ENCODE measurements around the gene TMX1.
"Not testable (repeated sequence)": the region's sequence is repeated elsewhere in the genome, so short reads cannot be mapped to it uniquely, and the experiment has no call there.

TMX1 gene, protein sequence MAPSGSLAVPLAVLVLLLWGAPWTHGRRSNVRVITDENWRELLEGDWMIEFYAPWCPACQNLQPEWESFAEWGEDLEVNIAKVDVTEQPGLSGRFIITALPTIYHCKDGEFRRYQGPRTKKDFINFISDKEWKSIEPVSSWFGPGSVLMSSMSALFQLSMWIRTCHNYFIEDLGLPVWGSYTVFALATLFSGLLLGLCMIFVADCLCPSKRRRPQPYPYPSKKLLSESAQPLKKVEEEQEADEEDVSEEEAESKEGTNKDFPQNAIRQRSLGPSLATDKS

DNA sequence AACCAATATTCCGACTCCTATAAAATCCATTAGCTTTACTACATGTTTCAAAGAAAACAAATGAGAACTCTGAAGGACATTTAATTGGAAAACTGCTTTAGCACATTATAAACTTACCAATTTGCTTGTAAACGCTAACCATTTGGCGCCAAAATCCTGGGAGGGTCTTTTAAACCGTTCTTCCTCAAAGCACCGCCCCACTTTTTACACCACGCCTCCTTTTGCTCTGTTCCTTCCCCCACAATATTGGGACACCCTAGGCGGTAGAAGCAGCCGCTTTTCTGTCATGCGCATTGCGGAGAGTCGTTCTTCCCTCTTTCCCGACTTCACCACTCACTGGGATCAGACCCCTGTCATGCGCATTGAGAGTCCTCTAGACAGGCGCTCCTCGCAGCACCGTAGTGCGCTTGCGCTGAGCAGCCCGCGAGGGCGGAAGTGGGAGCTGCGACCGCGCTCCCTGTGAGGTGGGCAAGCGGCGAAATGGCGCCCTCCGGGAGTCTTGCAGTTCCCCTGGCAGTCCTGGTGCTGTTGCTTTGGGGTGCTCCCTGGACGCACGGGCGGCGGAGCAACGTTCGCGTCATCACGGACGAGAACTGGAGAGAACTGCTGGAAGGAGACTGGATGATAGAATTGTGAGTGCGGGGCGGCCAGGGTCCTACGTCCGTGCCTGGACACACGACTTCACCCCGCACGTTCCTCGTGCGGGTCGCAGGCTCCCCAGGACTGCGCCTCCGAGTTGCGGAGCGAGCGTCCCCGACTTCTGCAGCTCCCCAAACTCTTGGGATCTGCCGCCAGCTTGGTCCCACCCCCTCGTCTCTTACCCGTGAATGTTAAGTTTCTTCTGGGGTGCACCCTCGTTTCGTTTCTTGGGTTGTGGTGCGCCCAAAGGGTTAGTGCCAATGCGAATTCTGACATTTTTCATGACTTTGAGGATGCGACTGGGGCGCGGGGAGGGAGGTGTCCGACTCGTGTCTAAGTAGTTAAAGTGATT lies at the start of gene TMX1:
Gene TMX1 (plus strand): TSS at position 435 of the 991 bp plus-strand sequence. CDS start 46 bp downstream, at position 481.
- DNase-seq: peak; percentile 68 to 98 (median 92)

GRCh38 chr14:51201890-51202289 lies 38.2 kb upstream of the TMX1 start:
- no peak for DNase-seq

DNA sequence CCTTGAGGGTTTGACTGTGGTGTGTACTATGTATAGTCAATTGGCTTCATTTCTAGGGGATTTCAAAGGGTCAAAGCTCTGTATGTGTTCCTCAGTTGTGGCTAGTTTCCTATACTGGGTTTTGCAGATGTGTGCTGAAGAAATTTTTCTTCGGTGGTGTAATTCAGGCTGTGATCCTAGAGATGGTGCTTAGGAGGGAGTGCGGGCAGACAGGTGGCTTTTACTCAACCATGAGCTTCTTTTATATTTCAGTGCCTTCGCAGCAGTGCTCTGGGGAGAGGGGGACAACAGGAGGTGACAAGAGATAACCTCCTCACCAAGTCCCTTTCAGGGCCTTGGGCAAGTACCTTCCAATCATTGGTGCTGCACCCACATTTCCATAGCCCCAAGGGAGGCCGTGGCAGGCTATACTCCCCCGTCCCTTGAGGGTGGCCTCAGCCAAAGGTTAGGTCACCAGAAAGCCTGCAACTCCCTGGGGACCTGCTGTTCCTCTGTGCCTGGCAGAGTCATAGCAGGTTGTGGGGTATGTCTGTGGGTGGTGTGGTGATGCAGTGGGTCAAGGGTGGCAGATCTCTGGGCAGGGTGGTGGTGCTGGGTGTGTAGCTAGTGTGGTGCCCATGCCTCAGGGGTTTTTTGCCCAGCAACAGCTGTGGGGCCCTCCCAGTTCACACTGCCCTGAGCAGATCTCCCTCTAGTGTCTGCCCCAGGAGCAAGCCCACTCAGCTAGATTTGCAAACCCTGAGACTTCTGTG lies 37.0 kb upstream of the TMX1 start:
- no peak for DNase-seq

GRCh38 chr14:51203881-51204280 lies 36.2 kb upstream of the TMX1 start:
- DNase-seq: no peak

- no peak for DNase-seq
Observed at GRCh38 chr14:51205486-51205885, 34.6 kb upstream of the TMX1 start.

- no peak for DNase-seq
Observed at GRCh38 chr14:51206462-51206861, 33.6 kb upstream of the TMX1 start.

- DNase-seq: no peak
Observed at GRCh38 chr14:51207621-51208020, 32.4 kb upstream of the TMX1 start.

DNA sequence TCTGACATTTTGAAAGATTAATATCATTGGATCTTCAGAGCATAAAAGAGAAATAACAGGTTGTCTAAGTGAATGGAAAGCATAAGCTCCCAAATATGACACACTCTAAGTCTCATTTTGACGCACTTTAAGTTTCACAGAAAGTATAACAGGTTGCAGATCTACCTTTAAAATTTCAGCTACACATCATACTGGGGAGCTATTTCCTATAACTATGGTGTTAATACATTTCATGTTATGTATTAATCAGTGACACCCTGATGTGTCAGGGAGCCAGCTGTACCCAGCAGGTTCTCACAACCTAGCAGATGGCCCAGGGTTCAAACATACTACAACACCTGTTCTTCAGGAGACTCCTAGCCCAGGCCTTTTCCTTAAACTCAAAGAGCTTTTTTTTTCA lies 31.1 kb upstream of the TMX1 start:
- no peak for DNase-seq

DNA sequence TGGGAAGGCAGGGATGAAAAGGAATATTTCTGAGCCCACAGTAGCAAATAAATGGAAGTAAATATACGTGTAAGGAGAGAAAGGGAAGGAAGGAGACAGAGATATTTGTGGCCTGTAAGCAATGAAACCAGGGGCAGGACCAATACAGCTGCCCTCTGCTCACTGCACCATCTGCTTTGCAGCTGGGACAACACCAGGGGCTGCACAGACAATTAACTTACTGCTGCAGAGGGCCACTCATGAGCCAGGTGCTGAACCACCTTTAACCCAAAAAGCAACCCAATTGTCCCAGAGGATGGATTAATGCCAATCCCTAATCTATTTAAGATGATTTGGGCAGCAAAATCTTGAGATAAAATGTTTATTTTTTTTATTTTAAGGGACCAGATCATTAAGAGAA lies 30.6 kb upstream of the TMX1 start:
- DNase-seq: no peak

- no peak for DNase-seq
Observed at GRCh38 chr14:51210594-51210993, 29.5 kb upstream of the TMX1 start.

- no peak for DNase-seq
Observed at GRCh38 chr14:51211149-51211548, 28.9 kb upstream of the TMX1 start.

- peak in 1 of 51 donors; percentile 4 for DNase-seq
Observed at GRCh38 chr14:51216602-51217001, 23.4 kb upstream of the TMX1 start.

GRCh38 chr14:51219473-51220448 lies 20.3 kb upstream of the TMX1 start:
- DNase-seq: peak in 1 of 51 donors; percentile 66

GRCh38 chr14:51223463-51223862 lies 16.6 kb upstream of the TMX1 start:
- DNase-seq: not testable (repeated sequence)

DNA sequence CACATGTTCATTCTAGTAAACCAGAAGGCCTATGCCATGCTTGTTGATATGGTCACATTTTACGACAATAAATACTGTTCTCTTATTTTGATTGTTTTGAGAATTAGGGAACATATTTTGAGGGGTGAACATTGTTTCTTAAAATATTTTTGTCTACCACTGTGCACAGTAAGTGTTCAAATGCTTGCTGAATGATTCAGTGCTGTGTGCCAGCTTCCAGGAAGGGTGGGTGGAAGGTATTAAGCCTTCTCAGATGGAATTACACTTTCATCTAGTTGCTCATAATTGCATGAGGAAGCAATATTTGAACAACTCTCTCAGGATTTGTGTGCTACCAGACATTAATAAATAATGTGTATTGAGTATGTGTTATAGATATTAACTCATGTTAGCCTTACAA lies 15.5 kb upstream of the TMX1 start:
- DNase-seq: peak in 1 of 51 donors; percentile 7

- no peak for DNase-seq
Observed at GRCh38 chr14:51225751-51226150, 14.3 kb upstream of the TMX1 start.

GRCh38 chr14:51228391-51228790 lies 11.7 kb upstream of the TMX1 start:
- DNase-seq: no peak

GRCh38 chr14:51228890-51229289 lies 11.2 kb upstream of the TMX1 start:
- DNase-seq: no peak

- DNase-seq: no peak
Observed at GRCh38 chr14:51236314-51236713, 3.7 kb upstream of the TMX1 start.

GRCh38 chr14:51240804-51241380 lies 845 bp downstream of the TMX1 start:
- DNase-seq: no peak
